H1 (cell line): ENCODE measurements around the gene IL1A. TPM values are rescaled to one million over a fixed set of nuclear protein-coding genes. Genes with fewer than 3 reads are reported as not detected.

Experiments used
- CTCF ChIA-PET: fragments of 300-600 bp; sonication (Branson Sonifier 250); formaldehyde crosslinking; loops from one replicate; lab custom pipeline; 2021; ENCODE audit not compliant: partially characterized antibody; lab: Charles Lee
- POLR2A ChIA-PET: fragments of 300-600 bp; sonication (Branson Sonifier 250); formaldehyde crosslinking; loops from one replicate; lab custom pipeline; 2021; ENCODE audit warnings: inconsistent platforms; ENCODE audit not compliant: partially characterized antibody; lab: Charles Lee
- DNase-seq, 2 experiments: peaks; one replicate each; pipeline versions ENCODE4 v3.0.0 to v3.0.0-alpha.2; 2010 to 2022; ENCODE audit warnings: low spot score in 2 of 2, low read depth in 1 of 2, mixed read lengths in 1 of 2
- FAIRE-seq: peaks from 2 replicates; lab custom pipeline; 2011; peaks lifted over from hg19 to GRCh38; lab: Jason Lieb, UNC
- H2AFZ ChIP-seq: 2 replicates; pipeline ENCODE4 v1.8.1; 2012; ENCODE audit warnings: low read length, inconsistent platforms
- H2AK5ac ChIP-seq: 2 replicates; pipeline ENCODE4 v1.6.1; 2013; ENCODE audit warnings: low read depth, low read length
- H2BK120ac ChIP-seq: replicated peaks from 2 replicates; pipeline ENCODE3; 2013; ENCODE audit warnings: low read depth, low read length, inconsistent platforms
- H2BK12ac ChIP-seq: 2 replicates; pipeline ENCODE4 v1.6.1; 2013; ENCODE audit warnings: low read depth, low read length
- H2BK15ac ChIP-seq: 2 replicates; pipeline ENCODE4 v1.6.1; 2013; ENCODE audit warnings: low read length
- H2BK20ac ChIP-seq: 2 replicates; pipeline ENCODE4 v1.6.1; 2013; ENCODE audit warnings: low read length
- H2BK5ac ChIP-seq: 2 replicates; pipeline ENCODE4 v1.6.1; 2013; ENCODE audit warnings: low read depth, low read length
- H3K14ac ChIP-seq: 2 replicates; pipeline ENCODE4 v1.6.1; 2013; ENCODE audit warnings: inconsistent platforms; ENCODE audit not compliant: insufficient read length
- H3K18ac ChIP-seq: 2 replicates; pipeline ENCODE4 v1.6.1; 2013; ENCODE audit warnings: low read length; ENCODE audit errors: extremely low read depth
- H3K23ac ChIP-seq: 2 replicates; pipeline ENCODE4 v1.6.1; 2013; ENCODE audit warnings: inconsistent platforms; ENCODE audit not compliant: insufficient read length
- H3K23me2 ChIP-seq: 2 replicates; pipeline ENCODE4 v1.6.1; 2013; ENCODE audit warnings: low read depth, low read length
- H3K27ac ChIP-seq: 2 replicates; pipeline ENCODE4 v1.6.1; 2011; ENCODE audit warnings: low read depth, low read length, inconsistent platforms
- H3K27me3 ChIP-seq, 4 experiments: replicated peaks in 1 of 4; 1 replicate in 1 of 4; 2 replicates in 3 of 4; pipeline versions ENCODE4 v1.6.1 to v1.8.1; 2011 to 2013; ENCODE audit warnings: low read length in 3 of 4, mild to moderate bottlenecking in 3 of 4, inconsistent platforms in 2 of 4, mixed read lengths in 2 of 4, moderate library complexity in 1 of 4; ENCODE audit not compliant: control insufficient read depth in 3 of 4, insufficient read depth in 3 of 4; ENCODE audit errors: extremely low read depth in 1 of 4
- H3K36me3 ChIP-seq, 4 experiments: 2 replicates each; pipeline versions ENCODE4 v1.6.1 to v1.8.1; 2011 to 2013; ENCODE audit warnings: mild to moderate bottlenecking in 4 of 4, low read length in 3 of 4, moderate library complexity in 2 of 4, control low read depth in 1 of 4, inconsistent platforms in 1 of 4; ENCODE audit not compliant: insufficient read depth in 4 of 4, control insufficient read depth in 2 of 4
- H3K4ac ChIP-seq: replicated peaks from 2 replicates; pipeline ENCODE3; 2013; ENCODE audit warnings: low read length, low read depth, mixed read lengths, inconsistent platforms; ENCODE audit not compliant: insufficient read length
- H3K4me1 ChIP-seq, 4 experiments: replicated peaks in 1 of 4; 1 replicate in 1 of 4; 2 replicates in 3 of 4; pipeline versions ENCODE4 v1.6.1 to v1.8.1; 2011 to 2013; ENCODE audit warnings: low read length in 3 of 4, inconsistent platforms in 2 of 4, mixed read lengths in 1 of 4; ENCODE audit not compliant: insufficient read depth in 4 of 4, control insufficient read depth in 3 of 4
- H3K4me2 ChIP-seq, 2 experiments: 2 replicates each; pipeline versions ENCODE4 v1.6.1 to v1.8.1; 2011 to 2013; ENCODE audit warnings: low read depth in 2 of 2, low read length in 2 of 2, control low read depth in 1 of 2, inconsistent platforms in 1 of 2, mild to moderate bottlenecking in 1 of 2; ENCODE audit not compliant: insufficient read depth in 1 of 2
- H3K4me3 ChIP-seq, 4 experiments: fragments of 200-600, 300-600 bp in 1 of 4; sonication (generic), shearing (Covaris generic), sonication (Bioruptor Twin) in 1 of 4; 2 replicates each; pipeline versions ENCODE4 v1.5.1 to v1.8.1; 2011 to 2016; ENCODE audit warnings: low read length in 4 of 4, low read depth in 3 of 4, control low read depth in 2 of 4, inconsistent platforms in 2 of 4, mild to moderate bottlenecking in 2 of 4, mixed read lengths in 1 of 4, moderate library complexity in 1 of 4; ENCODE audit not compliant: insufficient read depth in 2 of 4; ENCODE audit errors: extremely low read depth in 1 of 4
- H3K56ac ChIP-seq: replicated peaks from 2 replicates; pipeline ENCODE3; 2013; ENCODE audit warnings: low read depth, mild to moderate bottlenecking, mixed read lengths, low read length, inconsistent platforms; ENCODE audit not compliant: insufficient read length
- H3K79me1 ChIP-seq: 2 replicates; pipeline ENCODE4 v1.6.1; 2013; ENCODE audit warnings: low read depth, low read length, control low read depth
- H3K79me2 ChIP-seq, 2 experiments: 2 replicates each; pipeline versions ENCODE4 v1.6.1 to v1.8.1; 2012 to 2013; ENCODE audit warnings: low read length in 2 of 2, mild to moderate bottlenecking in 2 of 2, inconsistent platforms in 1 of 2; ENCODE audit not compliant: insufficient read depth in 2 of 2, control insufficient read depth in 1 of 2
- H3K9ac ChIP-seq, 4 experiments: replicated peaks in 1 of 4; 1 replicate in 1 of 4; 2 replicates in 3 of 4; pipeline versions ENCODE4 v1.6.1 to v1.8.1; 2011 to 2013; ENCODE audit warnings: low read depth in 3 of 4, low read length in 3 of 4, control low read depth in 2 of 4, mild to moderate bottlenecking in 2 of 4, moderate library complexity in 2 of 4, inconsistent platforms in 1 of 4; ENCODE audit errors: extremely low read depth in 1 of 4
- H3K9me3 ChIP-seq, 2 experiments: 2 replicates each; pipeline versions ENCODE4 v1.6.1 to v1.8.1; 2012 to 2013; ENCODE audit warnings: mild to moderate bottlenecking in 2 of 2, moderate library complexity in 2 of 2, control low read depth in 1 of 2, inconsistent platforms in 1 of 2, low read depth in 1 of 2, low read length in 1 of 2, mixed read lengths in 1 of 2; ENCODE audit not compliant: insufficient read depth in 2 of 2
- H4K20me1 ChIP-seq, 2 experiments: replicated peaks in 1 of 2; 2 replicates each; pipeline versions ENCODE3 to v1.8.1; 2011 to 2013; ENCODE audit warnings: inconsistent platforms in 2 of 2, low read length in 2 of 2, mild to moderate bottlenecking in 1 of 2; ENCODE audit not compliant: insufficient read depth in 2 of 2, control insufficient read depth in 1 of 2
- H4K5ac ChIP-seq: 2 replicates; pipeline ENCODE4 v1.6.1; 2013; ENCODE audit warnings: low read length, low read depth, mixed read lengths, inconsistent platforms; ENCODE audit not compliant: insufficient read length
- H4K8ac ChIP-seq: 2 replicates; pipeline ENCODE4 v1.8.0; 2013; ENCODE audit warnings: mild to moderate bottlenecking, moderate library complexity, low read length, inconsistent platforms; ENCODE audit not compliant: insufficient read depth; ENCODE audit errors: extremely low read depth
- H4K91ac ChIP-seq: replicated peaks from 2 replicates; pipeline ENCODE3; 2013; ENCODE audit warnings: low read length, mixed read lengths, inconsistent platforms; ENCODE audit not compliant: insufficient read length
- CBX8 ChIP-seq: fragments of 300-800, 300-1000 bp; sonication (generic); IDR thresholded peaks from 2 replicates; pipeline ENCODE4 v1.7.1; 2016; ENCODE audit warnings: low read depth, low read length, borderline replicate concordance
- JUND ChIP-seq: IDR thresholded peaks from 2 replicates; pipeline ENCODE4 v1.6.1; 2011; ENCODE audit warnings: mild to moderate bottlenecking, improper control_type of control experiment, low read length
- SIN3A ChIP-seq, 2 experiments: IDR thresholded peaks in 1 of 2; conservative IDR thresholded peaks in 1 of 2; 2 replicates each; pipeline ENCODE4 v1.6.1; 2011 to 2012; ENCODE audit warnings: low read length in 2 of 2, improper control_type of control experiment in 1 of 2, low read depth in 1 of 2, mild to moderate bottlenecking in 1 of 2
- SP2 ChIP-seq: IDR thresholded peaks from 2 replicates; pipeline ENCODE4 v1.6.1; 2012; ENCODE audit warnings: mild to moderate bottlenecking, low read length, inconsistent platforms
- WGBS, 2 experiments: shearing (Covaris generic) in 1 of 2; methylation state at CpG; one replicate each; pipeline versions ENCODE4 v1.1.6 to v1.1.7; 2013 to 2015; ENCODE audit warnings: low lambda C conversion rate in 2 of 2, mixed read lengths in 2 of 2, inconsistent platforms in 1 of 2, low coverage in 1 of 2, missing lambda C conversion rate in 1 of 2; ENCODE audit not compliant: insufficient replicate concordance in 2 of 2, insufficient coverage in 1 of 2, insufficient read length in 1 of 2; ENCODE audit errors: extremely low coverage in 1 of 2, missing lambda C conversion rate in 1 of 2; 5-methylcytosine and 5-hydroxymethylcytosine counted together
- polyA plus RNA-seq, 7 experiments: library from polyadenylated mRNA; depleted of rRNA in 3 of 7; stranded (reverse) in 5 of 7; unstranded in 2 of 7; fragments of >200 nt in 5 of 7; fragments of 200-250 nt in 2 of 7; gene quantifications; 1 replicate in 5 of 7; 2 replicates in 1 of 7; 4 replicates in 1 of 7; pipeline versions ENCODE4 v1.2.1 to v1.2.3, GENCODE V29; 2011 to 2013; ENCODE audit warnings: missing spikeins in 2 of 7, mixed read lengths in 2 of 7
- total RNA-seq: library from RNA; stranded (reverse); fragmentation: NEBNext Ultra II Directional; extraction: Animal tissue kit (Norgen Biotek cat#: 25700); gene quantifications from 2 replicates; pipeline ENCODE4 v1.2.1, GENCODE V29; 2021

Gene IL1A
- total and polyA plus RNA-seq, 2 of the 8 experiments (the other 6 are each of a cell fraction or from before 2014, with no cell fraction given), result 0.32 to 0.74 TPM

DNA sequence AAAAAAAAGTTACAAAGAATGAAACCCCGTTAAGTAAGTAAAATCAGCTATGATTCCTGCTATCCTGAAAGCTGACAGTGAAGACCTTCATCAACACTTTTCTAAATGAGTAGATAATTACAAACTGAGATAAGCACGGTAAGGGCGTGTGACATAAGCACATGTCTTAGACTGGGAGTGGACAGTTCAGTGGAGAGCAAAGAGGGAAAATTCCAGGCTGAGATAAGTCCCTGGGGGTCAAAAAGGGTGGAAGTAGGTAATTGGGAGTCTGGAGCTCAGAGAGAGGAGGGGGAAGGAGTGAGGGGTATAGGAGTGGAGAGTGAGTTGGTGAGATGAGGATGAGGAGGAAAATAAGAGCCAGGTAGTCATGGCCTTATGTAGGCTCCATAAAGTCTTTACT is 4.4 kb upstream of the IL1A start:
- H3K18ac ChIP-seq, result no peak overlapping the region
- no peak overlapping the region for H3K4ac ChIP-seq
- H3K23ac ChIP-seq, result no peak overlapping the region
- DNase-seq (no peak), FAIRE-seq (no peak)
- H3K9me3 ChIP-seq, result peaks cover 0 to 3% of the 10 kb centered on the region in 2 experiments; a peak in 1 of 4 replicates
- no peaks in the 10 kb centered on the region for H4K20me1 ChIP-seq
- ChIA-PET CTCF (interaction anchor here (0.7 kb wide), 1 partner anchor 89 kb away, joined by 4 read pairs; no protein-coding TSS in a partner anchor), POLR2A (no interaction called here)
- H2BK120ac ChIP-seq, result no peak overlapping the region
- no peaks in the 10 kb centered on the region for H3K27me3 ChIP-seq
- no peak overlapping the region for H3K27ac ChIP-seq
- H4K5ac ChIP-seq, result no peak overlapping the region
- H2BK20ac ChIP-seq, result peak overlapping the region; percentile 69; the same call in 1 of the 2 replicates
- no peak overlapping the region for H2AFZ ChIP-seq
- H3K79me1 ChIP-seq, result no peaks in the 10 kb centered on the region
- H3K9ac ChIP-seq, result no peak overlapping the region
- H3K23me2 ChIP-seq, result no peaks in the 10 kb centered on the region
- no peak overlapping the region for H3K56ac ChIP-seq
- no peak overlapping the region for H3K14ac ChIP-seq
- H3K36me3 ChIP-seq, result no peaks in the 10 kb centered on the region
- peak overlapping the region; percentile 3 for H4K91ac ChIP-seq
- H2BK15ac ChIP-seq, result no peak overlapping the region
- 100% methylated on average over 3 of the region's 3 CpGs; no CpG with 5 or more reads in 1 of the 2 experiments for WGBS, 2 experiments
- no peak overlapping the region for H2BK5ac ChIP-seq
- no peak for TF ChIP-seq JUND
- TF ChIP-seq SP2, result no peak
- no peak for TF ChIP-seq CBX8
- no peak for TF ChIP-seq SIN3A (conservative IDR thresholded peaks at IDR 0.05 in 1 of 2, IDR thresholded peaks at IDR 0.05 in 1 of 2; ENCODE audit: low read depth in 1 of 2, low read length in 2 of 2)
- no peak overlapping the region for H3K4me3 ChIP-seq
- H2BK12ac ChIP-seq, result no peak overlapping the region
- no peak overlapping the region for H4K8ac ChIP-seq
- no peaks in the 10 kb centered on the region for H3K79me2 ChIP-seq
- H2AK5ac ChIP-seq, result no peak overlapping the region
- peaks cover 1 to 14% (median 7%) of the 10 kb centered on the region in 4 experiments; a peak in 6 of 7 replicates for H3K4me1 ChIP-seq
- no peak overlapping the region for H3K4me2 ChIP-seq
